ENCODE measurements around the gene MYL7.

The MYL7 gene

DNA sequence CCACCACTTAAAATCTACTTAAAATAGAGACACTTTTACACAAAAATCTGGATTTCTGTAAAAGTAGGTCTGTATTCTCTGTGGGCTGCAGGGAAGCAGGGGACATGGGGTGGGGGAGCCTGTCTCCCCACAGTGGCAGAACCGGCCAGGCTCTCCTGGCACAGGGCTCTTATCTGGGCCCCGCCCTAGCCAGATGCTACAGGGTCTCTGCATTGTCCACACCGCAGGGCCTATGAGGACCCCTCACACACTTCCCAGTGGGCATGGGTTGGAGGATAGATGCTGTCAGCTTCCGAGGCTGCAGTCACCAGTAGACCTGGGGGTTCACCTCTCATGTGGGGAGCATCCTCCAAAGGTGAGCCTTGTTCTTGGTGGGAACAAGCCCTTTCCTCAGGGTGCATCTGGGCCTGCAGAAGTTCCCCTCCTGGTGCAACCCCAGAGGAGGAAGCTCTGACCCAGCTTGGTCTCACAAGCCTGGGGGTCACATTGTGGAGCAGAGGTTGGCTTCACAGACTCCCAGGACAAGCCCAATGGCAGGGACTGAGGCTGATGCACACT lies 15.4 kb upstream of the MYL7 start:
- H3K36me3 ChIP-seq (ENCODE audit: insufficient read depth) = no peaks in the 10 kb centered on the region
- H3K27me3 ChIP-seq (ENCODE audit: insufficient read depth, low read depth) = no peaks in the 10 kb centered on the region
- no peaks in the 10 kb centered on the region for H3K4me1 ChIP-seq (ENCODE audit: low read depth, poor library complexity, severe bottlenecking)
- H3K27ac ChIP-seq = no peak overlapping the region
- H3K9ac ChIP-seq = no peak overlapping the region
- no peak overlapping the region for H3K4me3 ChIP-seq (IDR thresholded peaks at IDR 0.05; ENCODE audit: insufficient read depth, low read depth, low read length)
- no peak overlapping the region for H2AFZ ChIP-seq (ENCODE audit: low read depth)
- TF ChIP-seq CTCF (conservative IDR thresholded peaks at IDR 0.05; ENCODE audit: low read depth, low read length) = no peak
- no peaks in the 10 kb centered on the region for H4K20me1 ChIP-seq (ENCODE audit: insufficient read depth)
- H3K79me2 ChIP-seq (ENCODE audit: insufficient read depth, low read depth) = no peaks in the 10 kb centered on the region
- no peak overlapping the region for H3K4me2 ChIP-seq

DNA sequence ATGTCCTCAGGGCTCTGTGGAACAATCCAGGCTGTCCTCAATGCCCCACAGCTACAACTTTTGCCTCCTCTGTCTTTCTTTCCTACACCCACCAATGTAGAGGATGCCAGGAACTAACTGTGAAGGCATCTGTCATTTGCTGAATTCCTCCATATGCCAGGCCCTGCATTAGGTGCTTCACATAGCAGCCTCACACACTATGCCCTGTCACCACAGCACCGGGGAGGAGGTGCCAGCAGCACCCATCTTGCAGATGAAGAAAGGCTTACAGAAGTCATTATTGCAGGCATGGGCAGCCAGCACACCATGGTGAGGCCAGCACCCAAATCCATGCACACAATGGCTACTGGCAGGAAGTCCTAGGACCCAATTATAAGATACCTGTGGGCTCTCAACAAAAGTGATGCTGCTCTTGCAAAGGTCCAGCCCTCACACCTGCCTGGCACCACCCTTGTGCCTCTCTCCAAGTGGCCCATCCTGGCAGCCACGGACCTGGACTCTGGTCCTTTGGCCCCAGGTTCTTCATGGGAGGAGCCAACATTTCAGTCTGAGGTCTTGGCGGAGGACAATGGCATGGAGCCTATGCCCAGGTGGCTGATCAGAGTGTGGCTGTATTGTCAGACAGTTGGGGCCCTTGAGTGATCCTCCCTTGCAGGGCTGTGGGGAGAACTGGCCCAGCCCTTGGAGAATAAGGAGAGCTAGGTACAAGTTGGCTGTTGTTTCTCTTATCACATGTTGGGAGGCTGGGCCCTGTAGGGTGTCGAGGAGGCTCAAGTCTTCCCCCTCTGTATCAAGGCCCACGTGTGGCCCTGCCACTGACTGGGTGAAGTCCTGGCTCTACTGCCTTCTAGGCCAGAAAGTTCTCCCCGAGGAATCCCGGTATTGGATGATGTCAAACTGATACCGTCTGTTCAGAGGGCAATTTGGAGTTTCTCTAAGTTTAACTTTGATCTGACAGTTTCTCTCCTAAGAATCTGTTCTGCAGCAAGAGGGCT lies 14.4 kb upstream of the MYL7 start:
- no peaks in the 10 kb centered on the region for H3K27me3 ChIP-seq (ENCODE audit: insufficient read depth, low read depth)
- H3K4me3 ChIP-seq (IDR thresholded peaks at IDR 0.05; ENCODE audit: insufficient read depth, low read depth, low read length) = no peak overlapping the region
- TF ChIP-seq CTCF (conservative IDR thresholded peaks at IDR 0.05; ENCODE audit: low read depth, low read length) = no peak
- no peak overlapping the region for H3K4me2 ChIP-seq
- H3K4me1 ChIP-seq (ENCODE audit: low read depth, poor library complexity, severe bottlenecking) = no peaks in the 10 kb centered on the region
- no peak overlapping the region for H3K9ac ChIP-seq
- H3K36me3 ChIP-seq (ENCODE audit: insufficient read depth) = no peaks in the 10 kb centered on the region
- no peaks in the 10 kb centered on the region for H4K20me1 ChIP-seq (ENCODE audit: insufficient read depth)
- H3K27ac ChIP-seq = no peak overlapping the region
- H3K79me2 ChIP-seq (ENCODE audit: insufficient read depth, low read depth) = no peaks in the 10 kb centered on the region
- no peak overlapping the region for H2AFZ ChIP-seq (ENCODE audit: low read depth)

DNA sequence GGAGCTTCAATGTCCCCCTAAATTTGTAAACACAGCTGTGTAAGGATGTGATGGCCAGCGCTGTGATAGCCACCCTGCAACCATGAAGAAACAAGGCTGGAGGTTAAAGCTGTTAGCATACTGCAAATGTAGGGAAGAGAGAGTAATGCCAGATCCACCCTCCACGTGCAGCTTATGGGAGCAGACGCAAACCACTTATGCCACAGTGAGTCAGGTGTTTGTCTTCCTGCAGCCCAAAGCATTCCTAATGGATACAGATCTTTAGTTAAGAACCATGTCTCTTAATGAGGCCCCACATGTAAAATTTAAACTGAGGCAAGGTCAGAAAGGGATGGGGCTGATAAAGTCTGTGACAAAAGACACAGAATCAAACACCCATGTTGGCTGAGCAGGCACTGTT lies 13.6 kb upstream of the MYL7 start:
- no peak for TF ChIP-seq CTCF (conservative IDR thresholded peaks at IDR 0.05; ENCODE audit: low read depth, low read length)
- Histone ChIP-seq H3K27me3 (ENCODE audit: insufficient read depth, low read depth) (no peaks in the 10 kb centered on the region), H3K27ac (no peak overlapping the region), H3K4me3 (IDR thresholded peaks at IDR 0.05; ENCODE audit: insufficient read depth, low read depth, low read length) (no peak overlapping the region), H4K20me1 (ENCODE audit: insufficient read depth) (no peaks in the 10 kb centered on the region), H3K4me2 (no peak overlapping the region), H3K4me1 (ENCODE audit: low read depth, poor library complexity, severe bottlenecking) (no peaks in the 10 kb centered on the region), H3K36me3 (ENCODE audit: insufficient read depth) (no peaks in the 10 kb centered on the region), H2AFZ (ENCODE audit: low read depth) (no peak overlapping the region), H3K79me2 (ENCODE audit: insufficient read depth, low read depth) (no peaks in the 10 kb centered on the region), H3K9ac (no peak overlapping the region)

DNA sequence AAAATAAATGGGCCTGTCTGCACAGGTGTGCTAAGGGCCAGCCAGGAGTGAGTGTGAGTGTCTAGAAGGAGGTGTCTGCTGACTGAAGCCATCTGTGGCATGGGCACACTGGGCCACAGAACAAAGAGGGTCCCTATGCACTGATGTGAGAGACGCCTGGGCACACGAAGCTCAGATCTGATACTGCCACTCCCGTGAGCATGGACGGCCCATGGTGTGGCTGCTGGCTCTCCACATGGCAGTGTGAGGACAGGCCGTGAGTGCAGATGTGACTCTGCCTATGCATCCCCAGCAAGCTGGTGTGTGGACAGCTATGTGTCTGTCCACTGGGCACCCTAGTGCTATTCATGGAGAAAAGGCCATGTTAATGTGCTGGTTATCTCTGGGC lies 12.8 kb upstream of the MYL7 start:
- H3K27me3 ChIP-seq (ENCODE audit: insufficient read depth, low read depth) = no peaks in the 10 kb centered on the region
- no peak overlapping the region for H3K9ac ChIP-seq
- H3K36me3 ChIP-seq (ENCODE audit: insufficient read depth) = no peaks in the 10 kb centered on the region
- H2AFZ ChIP-seq (ENCODE audit: low read depth) = no peak overlapping the region
- no peaks in the 10 kb centered on the region for H3K4me1 ChIP-seq (ENCODE audit: low read depth, poor library complexity, severe bottlenecking)
- no peaks in the 10 kb centered on the region for H3K79me2 ChIP-seq (ENCODE audit: insufficient read depth, low read depth)
- H4K20me1 ChIP-seq (ENCODE audit: insufficient read depth) = no peaks in the 10 kb centered on the region
- no peak overlapping the region for H3K4me2 ChIP-seq
- H3K27ac ChIP-seq = no peak overlapping the region
- H3K4me3 ChIP-seq (IDR thresholded peaks at IDR 0.05; ENCODE audit: insufficient read depth, low read depth, low read length) = no peak overlapping the region
- no peak for TF ChIP-seq CTCF (conservative IDR thresholded peaks at IDR 0.05; ENCODE audit: low read depth, low read length)
